Brain pericyte (primary cell): ENCODE results near the gene LECT2.

ENCODE experiments used
- DNase-seq: peaks from one replicate; pipeline ENCODE4 v3.0.0-alpha.2; 2012; ENCODE audit warnings: low read depth, low spot score

LECT2 gene

GRCh38 chr5:135937245-135937911 is 17.4 kb downstream of the LECT2 start:
- no peak for DNase-seq

- no peak for DNase-seq
Measured at GRCh38 chr5:135934939-135935338, 19.8 kb downstream of the LECT2 start.

- no peak for DNase-seq
Measured at GRCh38 chr5:135930949-135931295, 23.9 kb downstream of the LECT2 start.

GRCh38 chr5:135930029-135930948 is 24.5 kb downstream of the LECT2 start:
- DNase-seq = no peak

GRCh38 chr5:135921388-135921787 is 33.4 kb downstream of the LECT2 start:
- no peak for DNase-seq

GRCh38 chr5:135920199-135920598 is 34.6 kb downstream of the LECT2 start:
- DNase-seq = no peak

GRCh38 chr5:135916638-135917263 is 38.0 kb downstream of the LECT2 start:
- no peak for DNase-seq

- no peak for DNase-seq
Measured at GRCh38 chr5:135915466-135916001, 39.2 kb downstream of the LECT2 start.

- DNase-seq = no peak
Measured at GRCh38 chr5:135913713-135914626, 40.8 kb downstream of the LECT2 start.

- no peak for DNase-seq
Measured at GRCh38 chr5:135905144-135905543, 49.6 kb downstream of the LECT2 start.

- DNase-seq = no peak
Measured at GRCh38 chr5:135901633-135902032, 53.1 kb downstream of the LECT2 start.

- no peak for DNase-seq
Measured at GRCh38 chr5:135900276-135900675, 54.5 kb downstream of the LECT2 start.

- no peak for DNase-seq
Measured at GRCh38 chr5:135898651-135899050, 56.1 kb downstream of the LECT2 start.
